Peyer's patch (tissue), 4 donors: Measurements from ENCODE around the gene UBASH3B. TPM values are rescaled to one million over a fixed set of nuclear protein-coding genes. Genes with fewer than 3 reads are reported as not detected.

Experiments
- DNase-seq, 3 donors: peaks; one replicate each; pipeline ENCODE4 v3.0.0-alpha.2; 2017 to 2019
- H3K27ac ChIP-seq, 4 donors: fragments of 200-600 bp; sonication (generic); one replicate each; pipeline ENCODE4 v1.5.1; 2016 to 2019
- H3K27me3 ChIP-seq, 2 donors: fragments of 200-600 bp; sonication (generic); one replicate each; pipeline ENCODE4 v1.5.1; 2019
- H3K36me3 ChIP-seq, 3 donors: fragments of 200-600 bp; sonication (generic); one replicate each; pipeline ENCODE4 v1.5.1; 2016 to 2019
- H3K4me1 ChIP-seq, 4 donors: fragments of 200-600 bp; sonication (generic); one replicate each; pipeline ENCODE4 v1.5.1; 2016 to 2019
- H3K4me3 ChIP-seq, 4 donors: fragments of 200-600 bp; sonication (generic); 1 replicate in 3 of 4; 2 replicates in 1 of 4; pipeline ENCODE4 v1.5.1; 2016 to 2019; ENCODE audit warnings: mild to moderate bottlenecking in 1 of 4
- H3K9me3 ChIP-seq, 4 donors: fragments of 200-600 bp; sonication (generic); one replicate each; pipeline ENCODE4 v1.5.1; 2016 to 2019; ENCODE audit warnings: mild to moderate bottlenecking in 1 of 4
- CTCF ChIP-seq, 6 experiments: fragments of 450-650 bp in 4 of 6; fragments of 200-600 bp in 2 of 6; sonication (generic) in 1 of 6; IDR thresholded peaks; one replicate each; pipeline ENCODE4 v1.5.1; 2017 to 2019; ENCODE audit warnings: antibody characterized with exemption in 6 of 6, mild to moderate bottlenecking in 3 of 6, moderate library complexity in 1 of 6
- POLR2A ChIP-seq, 2 donors: fragments of 450-650 bp; IDR thresholded peaks; one replicate each; pipeline ENCODE4 v1.5.1; 2017; ENCODE audit warnings: antibody characterized with exemption in 2 of 2, mild to moderate bottlenecking in 2 of 2, moderate library complexity in 2 of 2
- total RNA-seq, 4 donors: library from RNA; depleted of rRNA; stranded (reverse); fragments of >200 nt; gene quantifications; one replicate each; pipeline ENCODE4 v1.1.0, GENCODE V29; 2016

The UBASH3B gene
- total RNA-seq, 4 donors from 2014 or later = 2.3 to 14.9 (median 5.2) TPM

GRCh38 chr11:122661182-122661945, 5.8 kb downstream of the UBASH3B start:
- Histone ChIP-seq H3K9me3 (no peaks in the 10 kb centered on the region), H3K36me3 (no peaks in the 10 kb centered on the region), H3K27me3 (no peaks in the 10 kb centered on the region), H3K4me3 (no peak overlapping the region), H3K4me1 (peaks cover 0 to 7% (median 4%) of the 10 kb centered on the region in 4 donors), H3K27ac (no peak overlapping the region)
- no peak for DNase-seq
- TF ChIP-seq POLR2A (IDR thresholded peaks at IDR 0.05) (no peak), CTCF (IDR thresholded peaks at IDR 0.05) (no peak)

DNA sequence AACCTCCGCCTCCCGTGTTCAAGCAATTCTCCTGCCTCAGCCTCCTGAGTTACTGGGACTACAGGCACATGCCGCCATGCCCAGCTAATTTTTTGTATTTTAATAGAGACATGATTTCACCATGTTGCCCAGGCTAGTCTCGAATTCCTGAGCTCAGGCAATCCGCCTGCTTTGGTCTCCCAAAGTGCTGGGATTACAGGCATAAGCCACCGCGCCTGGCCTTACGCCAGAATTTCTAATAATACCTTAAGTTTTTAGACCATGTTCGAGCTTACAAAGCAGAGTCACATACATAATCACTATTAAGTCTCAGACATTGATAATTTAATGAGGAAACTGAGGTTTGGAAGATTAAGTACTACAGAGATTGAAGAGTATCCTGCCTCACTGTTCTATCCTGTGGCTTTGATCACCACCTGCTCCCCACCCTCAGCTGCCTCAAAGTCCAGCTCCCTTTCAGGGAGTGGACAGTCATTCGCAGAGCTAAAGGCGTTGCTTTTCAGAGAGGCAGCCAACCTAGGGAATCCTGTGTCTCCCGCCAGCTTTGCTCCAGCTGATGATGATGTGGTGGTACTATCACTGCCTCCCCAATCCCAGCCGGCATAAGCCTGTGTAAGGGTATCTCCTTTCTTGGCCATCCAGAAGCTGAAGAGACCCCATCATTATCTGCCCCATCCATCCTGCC, 7.7 kb downstream of the UBASH3B start:
- Histone ChIP-seq H3K4me3 (no peak overlapping the region), H3K27ac (no peak overlapping the region), H3K36me3 (no peaks in the 10 kb centered on the region), H3K4me1 (peaks cover 0 to 4% (median 0%) of the 10 kb centered on the region in 4 donors), H3K9me3 (no peaks in the 10 kb centered on the region), H3K27me3 (no peaks in the 10 kb centered on the region)
- TF ChIP-seq CTCF (IDR thresholded peaks at IDR 0.05) = no peak
- TF ChIP-seq POLR2A (IDR thresholded peaks at IDR 0.05) = no peak
- no peak for DNase-seq

GRCh38 chr11:122663764-122664163, 8.2 kb downstream of the UBASH3B start:
- H3K36me3 ChIP-seq = no peaks in the 10 kb centered on the region
- H3K9me3 ChIP-seq = no peaks in the 10 kb centered on the region
- no peak overlapping the region for H3K4me3 ChIP-seq
- TF ChIP-seq POLR2A (IDR thresholded peaks at IDR 0.05) (no peak), CTCF (IDR thresholded peaks at IDR 0.05) (no peak)
- no peaks in the 10 kb centered on the region for H3K27me3 ChIP-seq
- peaks cover 0 to 7% (median 0%) of the 10 kb centered on the region in 4 donors for H3K4me1 ChIP-seq
- DNase-seq = no peak
- no peak overlapping the region for H3K27ac ChIP-seq

DNA sequence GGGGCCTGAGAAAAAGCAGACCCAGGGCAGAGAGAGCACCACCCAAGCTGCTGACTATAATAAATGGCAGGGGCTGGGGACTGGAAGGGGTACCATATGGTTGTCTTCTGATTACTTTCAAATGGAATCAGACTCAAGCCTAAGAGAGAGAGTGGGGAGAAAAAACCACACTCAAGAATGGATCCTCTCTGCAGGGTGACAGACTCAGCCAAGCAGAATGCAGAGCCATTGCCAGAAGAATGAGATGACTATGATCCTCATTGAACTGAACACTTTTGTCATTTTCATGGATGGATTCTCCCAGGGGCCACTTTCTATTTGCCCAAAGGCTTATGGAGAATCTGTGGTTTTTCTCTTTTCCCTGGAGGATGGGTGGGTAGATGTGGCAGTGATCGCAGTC, 8.7 kb downstream of the UBASH3B start:
- DNase-seq = no peak
- no peak for TF ChIP-seq CTCF (IDR thresholded peaks at IDR 0.05)
- TF ChIP-seq POLR2A (IDR thresholded peaks at IDR 0.05) = no peak
- Histone ChIP-seq H3K9me3 (no peaks in the 10 kb centered on the region), H3K4me3 (no peak overlapping the region), H3K27me3 (no peaks in the 10 kb centered on the region), H3K36me3 (no peaks in the 10 kb centered on the region), H3K27ac (no peak overlapping the region), H3K4me1 (peaks cover 0 to 7% (median 0%) of the 10 kb centered on the region in 4 donors)

- no peak for DNase-seq
- no peaks in the 10 kb centered on the region for H3K9me3 ChIP-seq
- no peaks in the 10 kb centered on the region for H3K36me3 ChIP-seq
- no peak for TF ChIP-seq POLR2A (IDR thresholded peaks at IDR 0.05)
- TF ChIP-seq CTCF (IDR thresholded peaks at IDR 0.05) = no peak
- H3K27ac ChIP-seq = no peak overlapping the region
- no peaks in the 10 kb centered on the region for H3K27me3 ChIP-seq
- peak overlapping the region in 1 of 4 donors; percentile 7 for H3K4me3 ChIP-seq
- peaks cover 0 to 7% (median 0%) of the 10 kb centered on the region in 4 donors for H3K4me1 ChIP-seq
Observed at GRCh38 chr11:122665861-122666260, 10.3 kb downstream of the UBASH3B start.
